Measurements from ENCODE around the gene SLC6A9. TPM values are rescaled to one million over a fixed set of nuclear protein-coding genes. Genes with fewer than 3 reads are reported as not detected.

SLC6A9 gene
- total RNA-seq, 1 experiment from 2014 or later = 30.1 TPM

- H3K18ac ChIP-seq (ENCODE audit: insufficient read length, low read depth, low read length) = no peak overlapping the region
- no peak overlapping the region for H3T11ph ChIP-seq (ENCODE audit: low read length)
- no peak overlapping the region for H3K56ac ChIP-seq (ENCODE audit: insufficient read length, low read depth, low read length)
- H3K4me1 ChIP-seq (ENCODE audit: insufficient read depth, low read length) = no peaks in the 10 kb centered on the region
- Mint-ChIP-seq H3K4me3 (no peak overlapping the region), H3K27me3 (ENCODE audit: low read depth) (no peaks in the 10 kb centered on the region), H3K27ac (no peak overlapping the region), H3K4me1 (no peaks in the 10 kb centered on the region), H3K9me3 (no peaks in the 10 kb centered on the region), H3K36me3 (ENCODE audit: insufficient read depth in 1 of 3, low read depth in 3 of 3) (peaks cover 1 to 22% (median 16%) of the 10 kb centered on the region in 3 experiments; a peak in 5 of 7 replicates)
- no peak overlapping the region for H3K9ac ChIP-seq (ENCODE audit: extremely low read depth, insufficient read length, low read length)
- H2BK120ac ChIP-seq (ENCODE audit: low read depth, low read length, poor library complexity, severe bottlenecking) = no peak overlapping the region
- no peaks in the 10 kb centered on the region for H3K9me3 ChIP-seq (ENCODE audit: control insufficient read depth, low read depth, low read length)
- no peak overlapping the region for H3K23ac ChIP-seq (ENCODE audit: insufficient read length, low read depth, low read length)
- no peak overlapping the region for H3K4ac ChIP-seq (ENCODE audit: low read depth, low read length)
- H2BK5ac ChIP-seq (ENCODE audit: insufficient read length, low read length) = no peak overlapping the region
- H3K27ac ChIP-seq (ENCODE audit: insufficient read length, low read depth, low read length) = no peak overlapping the region
- H3K79me1 ChIP-seq (ENCODE audit: insufficient read depth, low read depth, low read length, poor library complexity, severe bottlenecking) = no peaks in the 10 kb centered on the region
- H3K14ac ChIP-seq (ENCODE audit: insufficient read depth, low read length) = no peak overlapping the region
- WGBS (ENCODE audit: extremely low coverage, insufficient read length, low lambda C conversion rate) = no CpG with 5 or more reads among the region's 8 CpGs
- H3K79me2 ChIP-seq (ENCODE audit: insufficient read depth, low read length) = no peaks in the 10 kb centered on the region
- no peak overlapping the region for H3K4me2 ChIP-seq (ENCODE audit: insufficient read depth, insufficient read length, low read length)
- no peak for TF ChIP-seq CTCF (conservative IDR thresholded peaks at IDR 0.05)
- H4K20me1 ChIP-seq (ENCODE audit: control insufficient read depth, insufficient read depth, insufficient read length) = no peaks in the 10 kb centered on the region
- H4K91ac ChIP-seq (ENCODE audit: insufficient read length, low read depth, low read length) = no peak overlapping the region
- H2BK15ac ChIP-seq (ENCODE audit: low read depth, low read length) = no peak overlapping the region
- no peak overlapping the region for H2BK12ac ChIP-seq (ENCODE audit: insufficient read length, low read depth, low read length)
- H3K23me2 ChIP-seq (ENCODE audit: insufficient read length, low read depth, low read length, poor library complexity, severe bottlenecking) = no peaks in the 10 kb centered on the region
- H2BK20ac ChIP-seq (ENCODE audit: low read depth, low read length, poor library complexity, severe bottlenecking) = no peak overlapping the region
- no peak overlapping the region for H4K5ac ChIP-seq (ENCODE audit: insufficient read length, low read depth, low read length)
- H2AK5ac ChIP-seq (ENCODE audit: insufficient read length, low read length) = no peak overlapping the region
- H3K27me3 ChIP-seq (ENCODE audit: insufficient read depth, low read length) = no peaks in the 10 kb centered on the region
- no peak overlapping the region for H2AFZ ChIP-seq (ENCODE audit: low read length)
- DNase-seq = no peak
- H4K8ac ChIP-seq (replicated peaks; ENCODE audit: insufficient read length, low read depth, low read length) = no peak overlapping the region
Measured at GRCh38 chr1:43960798-43961197, 70.5 kb downstream of the SLC6A9 start.

Measured in H9 (cell line).